DOHH2 (cell line): ENCODE measurements around the gene FOXA3.

Experiments
- CTCF ChIP-seq: fragments of 200-600 bp; sonication (generic); IDR thresholded peaks from one replicate; pipeline ENCODE4 v1.5.1; 2014; ENCODE audit warnings: antibody characterized with exemption, mild to moderate bottlenecking, low read depth, low read length; ENCODE audit not compliant: poor library complexity, severe bottlenecking
- EZH2phosphoT487 ChIP-seq: fragments of 200-600 bp; sonication (generic); IDR thresholded peaks from 2 replicates; pipeline ENCODE4 v1.6.1; 2017; ENCODE audit warnings: borderline replicate concordance, mild to moderate bottlenecking, antibody characterized with exemption, low read length, moderate library complexity, mixed read lengths

- no peak for TF ChIP-seq CTCF
- TF ChIP-seq EZH2phosphoT487 = no peak
Observed at GRCh38 chr19:45917421-45918091, 53.4 kb downstream of the FOXA3 start.
